Prostate gland (tissue), 2 donors: Measurements from ENCODE around the gene GRK2. TPM values are rescaled to one million over a fixed set of nuclear protein-coding genes. Genes with fewer than 3 reads are reported as not detected.

Experiments used
- DNase-seq: peaks from one replicate; pipeline ENCODE4 v3.0.0-alpha.2; 2019; ENCODE audit warnings: low spot score
- H3K27ac ChIP-seq, 2 donors: fragments of 200-600 bp; sonication (generic); 2 replicates each; pipeline ENCODE4 v1.5.1; 2017 to 2019
- H3K27me3 ChIP-seq: fragments of 200-600 bp; sonication (generic); replicated peaks from 2 replicates; pipeline ENCODE4 v1.5.1; 2019; ENCODE audit not compliant: insufficient read depth
- H3K36me3 ChIP-seq, 2 donors: fragments of 200-600 bp; sonication (generic); 1 replicate in 1 of 2; 2 replicates in 1 of 2; pipeline versions ENCODE4 v1.5.1 to v1.8.1; 2017 to 2019
- H3K4me1 ChIP-seq: fragments of 200-600 bp; sonication (generic); replicated peaks from 2 replicates; pipeline ENCODE4 v1.5.1; 2019
- H3K4me3 ChIP-seq, 2 donors: fragments of 200-600 bp; sonication (generic); 2 replicates each; pipeline ENCODE4 v1.5.1; 2017 to 2019
- H3K9me3 ChIP-seq: fragments of 200-600 bp; sonication (generic); 2 replicates; pipeline ENCODE4 v1.5.1; 2017
- CTCF ChIP-seq, 4 experiments: fragments of 200-600 bp in 2 of 4; fragments of 450-650 bp in 2 of 4; sonication (generic) in 2 of 4; IDR thresholded peaks; 1 replicate in 3 of 4; 2 replicates in 1 of 4; pipeline ENCODE4 v1.5.1; 2016 to 2019; ENCODE audit warnings: antibody characterized with exemption in 4 of 4, mild to moderate bottlenecking in 2 of 4, moderate library complexity in 2 of 4
- POLR2A ChIP-seq: fragments of 450-650 bp; IDR thresholded peaks from one replicate; pipeline ENCODE4 v1.6.1; 2016; ENCODE audit warnings: antibody characterized with exemption, mild to moderate bottlenecking
- POLR2AphosphoS5 ChIP-seq: sonication (generic); formaldehyde crosslinking; IDR thresholded peaks from one replicate; pipeline ENCODE4 v1.6.1; 2017; ENCODE audit warnings: antibody characterized with exemption
- WGBS: methylation state at CpG from one replicate; pipeline ENCODE4 v1.1.5; 2018; 5-methylcytosine and 5-hydroxymethylcytosine counted together
- intact Hi-C: fragments of 100-400 bp; cut with DNase I; formaldehyde crosslinking; loops from one replicate; pipeline ENCODE4 v1.14.2; 2022
- total RNA-seq, 2 donors: library from RNA; depleted of rRNA; stranded (reverse); fragments of >200 nt; gene quantifications; one replicate each; pipeline ENCODE4 v1.1.0, GENCODE V29; 2016

Gene GRK2
- total RNA-seq, 2 donors from 2014 or later = 102 to 111 TPM

DNA sequence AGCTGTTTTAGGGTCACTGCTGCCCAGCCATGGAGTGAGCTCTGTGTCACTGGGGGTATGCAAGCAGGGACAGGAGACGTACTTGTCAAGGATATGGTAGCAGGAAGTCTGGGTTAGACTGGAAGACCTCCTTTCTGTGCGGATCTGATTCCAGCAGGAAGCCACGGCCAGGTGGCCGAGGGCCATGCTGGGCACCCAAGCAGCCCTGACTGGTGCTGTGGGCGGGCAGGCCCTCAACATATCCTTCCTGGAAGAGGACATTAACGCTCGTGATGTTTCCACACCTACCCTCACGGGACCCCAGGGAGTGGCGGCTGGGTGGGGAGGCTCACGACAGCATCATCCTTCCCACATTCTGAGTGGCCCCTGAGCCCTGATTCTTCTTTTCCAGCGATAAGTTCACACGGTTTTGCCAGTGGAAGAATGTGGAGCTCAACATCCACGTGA, 14.1 kb downstream of the GRK2 start:
- H3K4me3 ChIP-seq = no peak overlapping the region
- peaks cover 22% of the 10 kb centered on the region for H3K4me1 ChIP-seq
- peaks cover 27 to 57% of the 10 kb centered on the region in 2 donors for H3K36me3 ChIP-seq
- H3K27ac ChIP-seq = no peak overlapping the region
- intact Hi-C loops = no loop called here
- TF ChIP-seq POLR2AphosphoS5 (no peak), CTCF (IDR thresholded peaks at IDR 0.05) (no peak)
- DNase-seq = no peak
- H3K9me3 ChIP-seq = no peaks in the 10 kb centered on the region
- 80% methylated on average over 13 of the region's 13 CpGs for WGBS
- H3K27me3 ChIP-seq = no peaks in the 10 kb centered on the region

- Histone ChIP-seq H3K4me3 (no peak overlapping the region), H3K27me3 (no peaks in the 10 kb centered on the region), H3K4me1 (peaks cover 16% of the 10 kb centered on the region), H3K36me3 (peaks cover 29 to 63% of the 10 kb centered on the region in 2 donors), H3K27ac (no peak overlapping the region), H3K9me3 (no peaks in the 10 kb centered on the region)
- no peak for DNase-seq
- TF ChIP-seq CTCF (IDR thresholded peaks at IDR 0.05) = no peak
- no peak for TF ChIP-seq POLR2AphosphoS5
- TF ChIP-seq POLR2A = no peak
- intact Hi-C loops = no loop called here
- 91% methylated on average over 31 of the region's 31 CpGs for WGBS
These were observed 14.7 kb downstream of the GRK2 start for GRCh38 chr11:67280788-67281551.

GRCh38 chr11:67281552-67282150, 15.4 kb downstream of the GRK2 start:
- H3K4me1 ChIP-seq = peaks cover 11% of the 10 kb centered on the region
- H3K36me3 ChIP-seq = peaks cover 29 to 67% of the 10 kb centered on the region in 2 donors

DNA sequence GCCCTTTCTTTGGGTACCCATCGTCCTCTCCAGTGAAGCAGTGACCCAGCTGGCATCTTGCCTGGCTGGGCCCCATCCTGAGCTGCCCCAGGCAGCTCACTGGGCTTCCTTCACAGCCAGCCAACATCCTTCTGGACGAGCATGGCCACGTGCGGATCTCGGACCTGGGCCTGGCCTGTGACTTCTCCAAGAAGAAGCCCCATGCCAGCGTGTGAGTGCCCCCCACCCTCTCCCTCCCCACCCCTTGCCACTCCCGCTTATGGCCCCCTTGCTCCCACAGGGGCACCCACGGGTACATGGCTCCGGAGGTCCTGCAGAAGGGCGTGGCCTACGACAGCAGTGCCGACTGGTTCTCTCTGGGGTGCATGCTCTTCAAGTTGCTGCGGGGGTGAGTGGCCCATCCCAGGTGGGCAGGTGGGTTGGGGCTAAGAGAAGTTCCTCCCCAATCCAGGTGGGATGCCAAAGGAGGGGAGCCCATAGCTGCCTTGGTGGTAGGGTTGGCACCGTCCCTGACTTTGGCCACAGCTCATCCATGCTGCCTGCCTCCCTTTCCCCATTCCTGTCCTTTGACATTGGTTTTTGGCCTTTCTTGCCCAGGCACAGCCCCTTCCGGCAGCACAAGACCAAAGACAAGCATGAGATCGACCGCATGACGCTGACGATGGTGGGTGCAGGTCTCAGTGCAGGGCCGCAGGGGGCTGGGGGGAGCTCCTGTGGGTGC, 16.0 kb downstream of the GRK2 start:
- no peaks in the 10 kb centered on the region for H3K27me3 ChIP-seq
- DNase-seq = no peak
- H3K4me1 ChIP-seq = peaks cover 6% of the 10 kb centered on the region
- no peak overlapping the region for H3K27ac ChIP-seq
- H3K9me3 ChIP-seq = no peaks in the 10 kb centered on the region
- intact Hi-C loops = no loop called here
- TF ChIP-seq CTCF (IDR thresholded peaks at IDR 0.05) (no peak), POLR2AphosphoS5 (no peak), POLR2A (no peak)
- peaks cover 29 to 67% of the 10 kb centered on the region in 2 donors for H3K36me3 ChIP-seq
- H3K4me3 ChIP-seq = no peak overlapping the region
- 86% methylated on average over 20 of the region's 20 CpGs for WGBS

More at GRCh38 chr11:67281552-67282150, 15.4 kb downstream of the GRK2 start:
- 90% methylated on average over 27 of the region's 27 CpGs for WGBS
- no peaks in the 10 kb centered on the region for H3K9me3 ChIP-seq
- no peaks in the 10 kb centered on the region for H3K27me3 ChIP-seq
- no peak overlapping the region for H3K27ac ChIP-seq
- intact Hi-C loops = no loop called here
- no peak overlapping the region for H3K4me3 ChIP-seq
- DNase-seq = no peak
- TF ChIP-seq CTCF (IDR thresholded peaks at IDR 0.05) (no peak), POLR2A (no peak), POLR2AphosphoS5 (no peak)
